Adipose tissue (tissue), 3 donors: ENCODE data around the gene SMOC1. TPM values are rescaled to one million over a fixed set of nuclear protein-coding genes. Genes with fewer than 3 reads are reported as not detected.

Experiments used
- H3K27ac ChIP-seq: one replicate; pipeline ENCODE4 v1.5.1; 2013; ENCODE audit warnings: low read depth, low read length
- WGBS, 3 donors: extraction: QIAGEN DNeasy Blood & Tissue Kit; methylation state at CpG; one replicate each; pipeline ENCODE4 v1.1.7; 2013; 5-methylcytosine and 5-hydroxymethylcytosine counted together
- polyA plus RNA-seq, 3 donors: library from polyadenylated mRNA; stranded (reverse); fragments of 200-250 nt; gene quantifications; one replicate each; pipeline ENCODE4 v1.2.3, GENCODE V29; 2013
- donor health status: healthy with polysubstance abuse.
- donor health status: Bipolar disorder and iron deficiency.
- donor health status: healthy.

The SMOC1 gene
- 1 to 10 TPM; 3.0 to 7.8 (median 6.7) TPM for polyA plus RNA-seq

GRCh38 chr14:69879175-69880043 lies at the start of gene SMOC1:
SMOC1 (plus strand) TSS chr14:69879416; CDS start chr14:69879679, 263 bp downstream.
- WGBS, 3 donors: 2 to 4% (median 2%) methylated on average over 50 to 67 of the region's 67 CpGs

GRCh38 chr14:69838881-69839416 lies 40.3 kb upstream of the SMOC1 start:
- no peak overlapping the region for H3K27ac ChIP-seq
- 68 to 73% (median 69%) methylated on average over 3 of the region's 3 CpGs for WGBS, 3 donors

More at GRCh38 chr14:69879175-69880043, at the start of gene SMOC1:
- H3K27ac ChIP-seq: no peak within 1 kb of the TSS

DNA sequence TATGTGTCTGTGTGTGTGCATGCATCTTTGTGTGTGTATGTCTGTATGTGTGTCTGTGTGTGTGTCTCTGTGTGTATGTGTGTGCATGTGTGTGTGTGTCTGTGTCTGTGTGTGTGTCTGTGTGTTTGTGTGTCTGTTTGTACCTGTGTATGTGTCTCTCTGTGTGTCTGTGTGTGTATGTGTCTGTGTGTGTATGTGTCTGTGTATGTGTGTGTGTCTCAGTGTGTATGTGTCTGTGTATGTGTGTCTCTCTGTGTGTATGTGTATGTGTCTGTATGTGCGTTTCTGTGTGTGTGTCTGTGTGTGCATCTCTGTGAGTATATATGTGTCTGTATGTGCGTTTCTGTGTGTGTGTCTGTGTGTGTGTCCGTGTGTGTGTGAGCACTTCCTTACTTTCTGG lies 39.6 kb upstream of the SMOC1 start:
- WGBS, 3 donors: 86 to 92% (median 88%) methylated on average over 3 of the region's 3 CpGs
- H3K27ac ChIP-seq: no peak overlapping the region

- 43 to 55% (median 45%) methylated on average over 5 of the region's 5 CpGs for WGBS, 3 donors
- H3K27ac ChIP-seq: no peak overlapping the region
These were observed 37.6 kb upstream of the SMOC1 start for GRCh38 chr14:69841656-69842055.

- no peak overlapping the region for H3K27ac ChIP-seq
- WGBS, 3 donors: 54 to 76% (median 69%) methylated on average over 13 of the region's 13 CpGs
These were observed 36.4 kb upstream of the SMOC1 start for GRCh38 chr14:69842686-69843420.

GRCh38 chr14:69844171-69844570 lies 35.0 kb upstream of the SMOC1 start:
- 92 to 97% (median 93%) methylated on average over 2 of the region's 2 CpGs for WGBS, 3 donors
- no peak overlapping the region for H3K27ac ChIP-seq

DNA sequence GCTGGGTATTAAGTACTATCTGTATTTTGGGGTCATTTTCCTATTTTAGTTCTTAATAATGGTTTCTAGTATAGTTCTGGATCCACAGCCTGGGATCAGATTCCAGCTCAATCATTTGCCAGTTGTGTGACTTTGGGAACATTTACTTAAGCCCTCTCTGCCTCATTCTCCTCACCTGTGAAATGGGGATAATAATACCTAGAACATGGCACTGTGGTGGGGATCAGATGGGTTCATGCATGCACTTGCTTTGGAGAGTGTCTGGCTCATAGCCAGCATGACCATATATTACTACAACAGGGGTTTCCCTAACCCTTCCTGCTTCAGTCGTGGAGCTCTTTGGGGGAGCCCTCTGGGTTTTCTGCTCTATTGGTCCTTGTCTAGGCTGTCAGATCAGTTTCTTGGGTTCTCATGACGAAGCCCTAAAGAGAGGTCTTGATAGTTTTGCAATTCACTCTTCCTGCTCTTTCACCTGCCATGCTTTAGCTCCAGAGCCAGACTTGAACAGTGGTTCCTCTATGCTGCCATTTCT lies 34.1 kb upstream of the SMOC1 start:
- 51 to 93% (median 67%) methylated on average over 2 of the region's 2 CpGs for WGBS, 3 donors
- H3K27ac ChIP-seq: no peak overlapping the region

DNA sequence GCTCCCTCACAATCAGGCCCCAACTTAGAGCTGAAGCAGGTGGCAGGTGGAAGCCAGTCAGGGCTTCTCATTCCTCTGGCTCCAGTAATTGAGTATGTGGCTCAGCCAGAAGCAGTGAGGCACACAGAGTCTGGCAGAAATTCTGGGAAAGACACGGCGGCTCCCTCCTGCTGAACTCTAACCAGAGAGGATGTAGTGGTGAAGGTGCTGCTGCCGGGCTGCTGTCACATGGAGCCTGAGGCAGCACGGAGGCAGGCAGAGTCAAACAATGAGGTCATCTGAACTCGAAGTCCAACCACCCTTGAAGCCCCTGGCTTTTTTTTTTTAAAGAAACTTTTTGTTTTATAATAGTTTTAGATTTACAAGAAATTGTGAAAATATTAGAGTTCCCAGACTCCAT lies 33.4 kb upstream of the SMOC1 start:
- 36 to 57% (median 46%) methylated on average over 5 of the region's 5 CpGs for WGBS, 3 donors
- no peak overlapping the region for H3K27ac ChIP-seq

DNA sequence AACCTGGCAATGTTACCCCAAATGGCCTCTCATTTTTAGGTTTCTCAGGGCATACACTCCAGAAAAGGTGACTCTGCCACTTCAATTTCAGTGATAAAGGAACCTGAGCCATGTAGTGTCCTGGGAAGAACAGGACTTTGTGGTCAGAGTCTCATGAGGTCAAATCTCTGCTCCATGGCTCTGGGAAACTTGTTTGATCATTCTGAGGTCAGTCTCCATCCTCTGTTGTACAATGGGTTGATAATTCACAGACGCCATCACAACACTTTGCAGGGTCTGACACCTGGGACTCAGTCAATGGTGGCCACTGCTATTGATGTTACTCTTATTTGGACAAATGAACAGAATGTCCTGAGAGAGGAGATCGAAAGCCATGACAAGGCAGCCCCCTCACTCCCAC lies 31.1 kb upstream of the SMOC1 start:
- 88 to 97% (median 96%) methylated on average over 2 of the region's 2 CpGs for WGBS, 3 donors
- no peak overlapping the region for H3K27ac ChIP-seq

- H3K27ac ChIP-seq: no peak overlapping the region
- whole genome bisulfite sequencing, 3 donors: 42 to 46% (median 44%) methylated on average over 6 of the region's 6 CpGs
These were observed 30.3 kb upstream of the SMOC1 start for GRCh38 chr14:69848903-69849391.

DNA sequence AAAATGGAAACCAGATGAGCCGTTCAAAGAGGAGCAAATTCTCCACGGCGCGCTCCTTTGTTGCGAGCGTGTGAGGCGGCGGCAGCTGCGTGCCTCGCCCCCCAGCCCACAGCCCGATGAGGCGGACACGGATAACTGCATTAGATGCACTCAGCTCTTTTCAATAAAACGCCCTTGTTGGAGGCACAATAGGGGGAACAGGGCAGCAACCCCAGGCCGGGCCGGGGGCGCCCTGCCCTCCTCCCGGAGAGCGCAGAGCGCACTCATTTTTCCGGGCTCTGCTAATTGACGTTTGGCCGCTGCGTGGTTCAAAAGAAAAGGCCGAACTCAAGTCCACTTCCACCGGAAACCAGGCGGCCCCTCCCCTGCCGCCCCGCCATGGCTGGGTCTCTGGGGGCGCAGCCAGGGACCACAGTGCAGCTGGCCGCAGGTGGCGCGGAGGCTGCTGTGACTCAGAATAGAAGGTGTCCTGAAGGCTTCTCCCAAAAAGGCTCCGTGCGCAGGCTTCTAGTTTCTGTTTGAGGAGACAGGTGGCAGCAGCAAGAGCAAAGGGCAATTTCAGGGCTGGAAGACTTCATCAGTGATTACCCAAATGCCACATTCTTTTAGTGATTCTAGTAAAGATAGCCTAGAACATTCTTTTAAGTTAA lies 29.0 kb upstream of the SMOC1 start:
- H3K27ac ChIP-seq: no peak overlapping the region
- WGBS, 3 donors: 79 to 85% (median 83%) methylated on average over 35 of the region's 35 CpGs

DNA sequence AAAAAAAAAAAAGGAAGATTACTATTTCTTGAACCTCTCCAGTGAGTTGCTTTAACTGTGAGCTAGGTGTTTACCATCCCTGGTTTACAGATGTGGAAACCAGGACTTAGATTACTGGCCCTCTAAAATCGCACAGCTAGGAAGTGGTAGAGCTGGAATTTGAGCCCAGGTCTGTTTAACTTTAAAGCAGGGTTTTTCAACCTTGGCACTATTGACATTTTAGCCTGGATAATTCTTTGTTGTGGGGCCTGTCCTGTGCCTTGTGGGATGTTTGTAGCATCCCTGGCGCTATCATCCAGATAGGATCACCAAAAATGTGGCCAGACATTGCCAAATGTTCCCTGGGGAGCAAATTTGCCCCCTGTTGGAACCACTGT lies 28.5 kb upstream of the SMOC1 start:
- 74 to 77% (median 76%) methylated on average over 2 of the region's 2 CpGs for WGBS, 3 donors

GRCh38 chr14:69852531-69853321 lies 26.5 kb upstream of the SMOC1 start:
- H3K27ac ChIP-seq: no peak overlapping the region
- WGBS, 3 donors: 72 to 86% (median 72%) methylated on average over 7 of the region's 7 CpGs

More for the DNA sequence above, 28.5 kb upstream of the SMOC1 start:
- no peak overlapping the region for H3K27ac ChIP-seq

- no peak overlapping the region for H3K27ac ChIP-seq
- 70 to 80% (median 75%) methylated on average over 7 of the region's 7 CpGs for WGBS, 3 donors
These were observed 25.4 kb upstream of the SMOC1 start for GRCh38 chr14:69853774-69854173.

DNA sequence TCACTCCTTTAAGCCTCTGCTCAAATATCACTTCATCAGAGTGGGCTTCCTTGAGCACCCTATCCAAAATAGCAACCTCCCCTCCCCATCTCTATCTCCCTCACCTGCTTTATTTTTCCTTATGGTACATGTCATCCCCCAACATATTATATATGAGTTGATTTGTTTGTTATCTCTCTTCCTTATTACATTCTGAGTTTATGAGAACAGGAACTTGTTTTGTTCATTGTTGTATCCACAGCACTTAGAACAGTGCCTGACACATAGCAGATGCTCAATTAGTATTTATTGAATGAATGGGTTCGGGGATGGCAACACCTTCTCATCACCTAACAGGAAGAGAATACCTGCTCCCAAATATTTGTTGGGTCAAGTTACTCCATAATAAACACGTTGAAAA lies 24.6 kb upstream of the SMOC1 start:
- 60 to 65% (median 63%) methylated on average over 2 of the region's 2 CpGs for WGBS, 3 donors
- no peak overlapping the region for H3K27ac ChIP-seq

- 70 to 77% (median 75%) methylated on average over 8 of the region's 8 CpGs for WGBS, 3 donors
- no peak overlapping the region for H3K27ac ChIP-seq
These were observed 23.9 kb upstream of the SMOC1 start for GRCh38 chr14:69855180-69855832.

- WGBS, 3 donors: 55 to 67% (median 66%) methylated on average over 8 of the region's 8 CpGs
- H3K27ac ChIP-seq: no peak overlapping the region
These were observed 20.4 kb upstream of the SMOC1 start for GRCh38 chr14:69858801-69859200.
